Germinal center (tissue), 1 donor: Measurements from ENCODE around the gene GLCCI1.
"Not testable (repeated sequence)": the region's sequence is repeated elsewhere in the genome, so short reads cannot be mapped to it uniquely, and the experiment has no call there.

ENCODE experiments used
- DNase-seq: peaks from one replicate; pipeline ENCODE4 v3.0.0; 2012; ENCODE audit warnings: mixed read lengths, low spot score

The GLCCI1 gene

GRCh38 chr7:7989616-7990440 lies 21.2 kb downstream of the GLCCI1 start:
- DNase-seq = no peak

GRCh38 chr7:7990441-7990761 lies 21.8 kb downstream of the GLCCI1 start:
- DNase-seq = no peak

- DNase-seq = no peak
Measured at GRCh38 chr7:7992506-7992905, 23.9 kb downstream of the GLCCI1 start.

- DNase-seq = not testable (repeated sequence)
Measured at GRCh38 chr7:7995348-7995747, 26.8 kb downstream of the GLCCI1 start.

- DNase-seq = no peak
Measured at GRCh38 chr7:7996568-7996967, 28.0 kb downstream of the GLCCI1 start.

- no peak for DNase-seq
Measured at GRCh38 chr7:8000315-8000941, 31.8 kb downstream of the GLCCI1 start.

GRCh38 chr7:8003077-8003476 lies 34.5 kb downstream of the GLCCI1 start:
- DNase-seq = no peak

- DNase-seq = no peak
Measured at GRCh38 chr7:8005279-8005678, 36.7 kb downstream of the GLCCI1 start.

GRCh38 chr7:8014399-8014798 lies 45.8 kb downstream of the GLCCI1 start:
- no peak for DNase-seq

GRCh38 chr7:8015100-8015745 lies 46.6 kb downstream of the GLCCI1 start:
- no peak for DNase-seq

GRCh38 chr7:8015746-8016120 lies 47.1 kb downstream of the GLCCI1 start:
- DNase-seq = no peak

- DNase-seq = no peak
Measured at GRCh38 chr7:8017423-8017822, 48.8 kb downstream of the GLCCI1 start.

GRCh38 chr7:8018961-8019360 lies 50.4 kb downstream of the GLCCI1 start:
- no peak for DNase-seq

- no peak for DNase-seq
Measured at GRCh38 chr7:8022628-8023027, 54.0 kb downstream of the GLCCI1 start.

- no peak for DNase-seq
Measured at GRCh38 chr7:8035192-8035591, 66.6 kb downstream of the GLCCI1 start.

- DNase-seq = peak; percentile 25
Measured at GRCh38 chr7:8035647-8036518, 67.3 kb downstream of the GLCCI1 start.

- no peak for DNase-seq
Measured at GRCh38 chr7:8037151-8037550, 68.6 kb downstream of the GLCCI1 start.

GRCh38 chr7:8040768-8041369 lies 72.3 kb downstream of the GLCCI1 start:
- DNase-seq = no peak

- no peak for DNase-seq
Measured at GRCh38 chr7:8042796-8043535, 74.4 kb downstream of the GLCCI1 start.

GRCh38 chr7:8044761-8045430 lies 76.3 kb downstream of the GLCCI1 start:
- no peak for DNase-seq

GRCh38 chr7:8048067-8048466 lies 79.5 kb downstream of the GLCCI1 start:
- DNase-seq = not testable (repeated sequence)
